NCI-H69 (cell line): ENCODE results near the gene TUBGCP2.

ENCODE experiments used
- DNase-seq: peaks from one replicate; lab custom pipeline; 2025; lab: John Stamatoyannopoulos, UW

The TUBGCP2 gene

GRCh38 chr10:133341983-133342382 lies 33.3 kb upstream of the TUBGCP2 start:
- no peak for DNase-seq

- DNase-seq, result no peak
These were observed 31.2 kb upstream of the TUBGCP2 start for GRCh38 chr10:133339708-133340380.

GRCh38 chr10:133338080-133339071 lies 29.7 kb upstream of the TUBGCP2 start:
- no peak for DNase-seq

DNA sequence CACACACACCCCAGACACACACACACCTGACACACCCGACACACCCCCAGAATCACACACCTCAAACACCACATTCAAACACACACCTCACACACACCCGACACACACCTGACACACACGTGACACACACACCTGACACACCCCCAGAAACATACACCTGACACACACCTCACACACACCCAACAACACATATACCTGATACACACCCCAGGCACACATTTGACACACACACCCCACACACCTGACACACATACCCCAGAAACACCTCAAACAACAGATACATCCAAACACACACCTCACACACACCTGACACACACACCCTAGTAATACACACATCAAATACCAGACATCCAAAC lies 28.7 kb upstream of the TUBGCP2 start:
- DNase-seq, result no peak

DNA sequence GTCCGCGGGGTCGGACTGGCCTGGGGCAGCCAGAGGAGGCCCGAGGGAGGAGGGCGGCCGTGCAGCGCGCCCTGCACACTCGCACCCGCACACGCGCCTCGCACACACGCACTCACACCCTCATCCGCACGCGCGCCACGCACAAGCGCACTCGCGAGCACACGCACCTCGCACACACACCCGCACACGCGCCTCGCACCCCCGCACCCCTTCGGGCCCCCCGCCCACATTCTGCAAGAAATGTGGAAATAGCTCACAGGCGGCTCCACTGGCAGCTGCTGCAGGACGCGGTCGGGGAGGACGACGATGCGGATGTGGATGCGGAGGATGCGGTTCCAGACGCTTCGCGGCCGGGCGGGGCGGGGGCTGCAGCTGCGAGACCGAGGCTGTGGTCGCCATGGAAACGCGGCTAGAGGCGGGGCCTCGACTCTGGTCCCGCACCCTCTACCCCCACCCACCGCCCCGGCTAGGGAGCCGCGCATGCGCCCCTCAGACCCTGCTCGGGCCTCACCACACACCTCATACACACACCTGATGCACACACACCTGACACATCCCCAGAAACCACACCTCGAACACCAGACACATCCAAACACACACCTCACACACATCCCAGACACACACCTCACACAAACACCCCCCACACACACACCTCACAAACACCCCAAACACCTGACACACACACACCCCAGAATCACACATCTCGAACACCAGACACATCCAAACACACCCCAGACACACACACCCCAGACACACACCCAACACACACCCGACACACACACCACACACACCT lies 28.1 kb upstream of the TUBGCP2 start, which contains the start of gene CALY:
Gene CALY, minus strand, starts transcription at position 320 of the 793 bp plus-strand sequence. CDS start 7,907 bp downstream, outside the sequence.
- DNase-seq, result peak; percentile 55

DNA sequence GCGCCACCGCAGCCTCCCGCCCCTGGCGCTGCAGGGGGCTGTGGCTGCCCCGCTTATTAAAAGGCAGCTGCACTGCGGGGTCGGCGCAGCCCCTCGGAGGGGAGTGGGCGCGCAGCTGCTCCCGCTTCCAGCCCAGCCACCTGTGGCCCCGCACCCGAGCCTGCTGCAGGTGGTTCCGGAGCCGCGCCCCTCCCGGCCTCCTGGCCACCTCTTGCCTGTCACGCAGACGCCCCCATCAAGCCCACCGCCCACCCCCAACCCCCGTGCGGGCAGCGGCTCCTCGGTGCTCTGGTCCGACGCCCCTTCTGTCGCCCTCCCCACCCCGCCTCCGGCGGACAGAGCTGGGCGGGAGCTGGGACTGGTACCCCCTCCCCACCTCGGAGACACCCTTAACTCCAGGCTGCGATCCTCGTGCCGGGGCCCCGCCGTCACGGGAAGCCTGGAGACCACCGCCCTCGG lies 27.5 kb upstream of the TUBGCP2 start:
- no peak for DNase-seq

GRCh38 chr10:133335246-133336117 lies 26.8 kb upstream of the TUBGCP2 start:
- peak; percentile 56 for DNase-seq

GRCh38 chr10:133334503-133335245 lies 26.0 kb upstream of the TUBGCP2 start:
- peak; percentile 10 for DNase-seq

GRCh38 chr10:133332936-133333699 lies 24.4 kb upstream of the TUBGCP2 start:
- DNase-seq, result no peak

DNA sequence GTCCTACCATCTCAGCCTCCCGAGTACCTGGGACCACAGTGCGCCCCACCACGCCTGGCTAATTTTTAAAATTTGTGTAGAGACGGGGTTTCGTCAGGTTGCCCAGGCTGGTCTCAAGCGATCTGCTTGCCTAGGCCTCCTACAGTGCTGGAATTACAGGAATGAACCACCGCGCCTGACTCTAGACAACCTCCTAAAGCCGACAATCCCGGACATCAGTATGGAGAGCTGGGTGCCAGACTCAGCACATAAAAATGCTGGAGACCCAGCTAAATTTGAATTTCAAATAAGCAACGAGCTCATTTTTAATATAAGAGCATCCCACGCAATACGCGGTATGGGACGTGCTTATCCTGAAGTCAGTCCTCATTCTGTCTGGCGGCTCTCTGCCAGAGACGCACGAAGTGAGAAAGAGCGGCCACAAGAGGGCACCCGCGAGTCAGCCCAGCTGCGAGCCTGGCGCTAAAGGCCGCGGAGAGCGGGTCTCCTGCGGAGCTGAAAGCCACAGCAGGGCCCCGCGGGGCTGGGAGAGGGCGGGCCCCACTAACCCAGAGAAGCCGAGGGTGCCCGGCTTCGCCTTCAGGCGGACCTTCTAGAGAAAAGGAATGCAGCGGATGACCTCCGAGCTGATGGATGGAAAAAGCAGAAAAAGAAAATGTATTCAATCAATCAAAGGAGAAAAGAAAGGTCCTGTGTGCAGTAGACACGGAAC lies 21.0 kb upstream of the TUBGCP2 start:
- peak; percentile 83 for DNase-seq

- DNase-seq, result no peak
These were observed 20.0 kb upstream of the TUBGCP2 start for GRCh38 chr10:133328358-133329343.

GRCh38 chr10:133327651-133328357 lies 19.1 kb upstream of the TUBGCP2 start:
- DNase-seq, result peak; percentile 40

GRCh38 chr10:133326745-133327650 lies 18.3 kb upstream of the TUBGCP2 start:
- peak; percentile 33 for DNase-seq

GRCh38 chr10:133326223-133326551 lies 17.5 kb upstream of the TUBGCP2 start:
- DNase-seq, result no peak

DNA sequence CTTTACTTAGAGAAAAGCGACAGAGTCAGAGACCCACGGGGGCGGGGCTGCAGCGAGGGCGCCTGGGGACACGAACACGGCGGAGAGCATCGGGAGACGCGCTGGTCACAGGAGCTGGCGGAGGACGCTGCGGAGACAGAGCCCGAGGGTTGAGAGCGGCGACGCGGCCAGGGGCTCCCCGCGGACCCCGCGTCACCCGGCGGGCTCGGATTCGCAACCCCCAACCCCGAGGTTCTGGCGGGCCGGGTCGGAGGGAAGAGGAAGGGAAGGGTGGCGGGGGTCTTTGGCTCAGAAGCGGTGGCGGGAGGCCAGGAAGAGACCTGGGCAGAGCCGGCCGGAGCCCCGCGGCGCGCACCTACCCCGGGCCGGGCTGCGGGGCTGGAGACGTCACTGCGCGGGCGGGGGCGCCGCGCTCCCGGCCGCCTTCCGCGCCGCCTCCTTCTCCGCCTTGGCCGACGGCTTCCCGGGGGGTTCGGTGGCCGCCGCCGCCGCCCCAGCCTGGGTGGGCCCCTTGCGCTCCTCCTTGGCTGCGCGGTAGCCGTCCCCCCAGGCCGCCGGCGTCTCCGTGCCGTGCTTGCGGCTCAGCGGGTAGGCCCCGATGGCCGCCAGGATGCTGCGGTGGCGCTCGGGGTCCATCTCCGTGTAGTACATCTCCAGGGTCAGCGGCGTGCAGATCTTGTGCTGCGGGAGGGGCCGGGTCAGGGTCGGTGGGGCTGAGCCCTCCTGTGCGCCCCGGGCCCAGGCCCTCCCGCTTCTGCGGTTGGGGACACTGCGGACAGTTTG lies 17.0 kb upstream of the TUBGCP2 start:
- peak; percentile 39 for DNase-seq
